Pancreas (tissue), 10 donors: ENCODE results near the gene PSMB3. TPM values are rescaled to one million over a fixed set of nuclear protein-coding genes. Genes with fewer than 3 reads are reported as not detected.
"Not testable (repeated sequence)": the region's sequence is repeated elsewhere in the genome, so short reads cannot be mapped to it uniquely, and the experiment has no call there.

Source experiments
- ATAC-seq, 4 donors: fragments of 200-7000 bp; cut with Tn5 transposase; one replicate each; pipeline versions ENCODE4 v1.8.0 to v1.9.1; 2020; ENCODE audit warnings: mild to moderate bottlenecking in 4 of 4, moderate library complexity in 4 of 4
- DNase-seq, 6 donors: peaks; one replicate each; pipeline ENCODE4 v3.0.0-alpha.2; 2020
- FAIRE-seq: peaks from 2 replicates; lab custom pipeline; 2012; peaks lifted over from hg19 to GRCh38; lab: Jason Lieb, UNC
- H3K27ac ChIP-seq, 4 donors: fragments of 200-600 bp; sonication (generic); 1 replicate in 3 of 4; 2 replicates in 1 of 4; pipeline versions ENCODE4 v1.5.0 to v1.8.0; 2020
- H3K27me3 ChIP-seq, 4 donors: fragments of 200-600 bp; one replicate each; pipeline ENCODE4 v1.8.0; 2021
- H3K36me3 ChIP-seq, 3 donors: fragments of 200-600 bp; sonication (generic) in 1 of 3; one replicate each; pipeline versions ENCODE4 v1.5.0 to v1.8.0; 2020 to 2021
- H3K4me1 ChIP-seq, 3 donors: fragments of 200-600 bp; one replicate each; pipeline ENCODE4 v1.8.0; 2021
- H3K4me3 ChIP-seq, 4 donors: fragments of 200-600 bp; sonication (generic) in 2 of 4; one replicate each; pipeline versions ENCODE4 v1.5.0 to v1.8.0; 2020 to 2021
- H3K9me3 ChIP-seq, 4 donors: fragments of 200-600 bp; one replicate each; pipeline ENCODE4 v1.8.0; 2021
- CTCF ChIP-seq, 4 donors: fragments of 200-600 bp; sonication (generic) in 3 of 4; IDR thresholded peaks; one replicate each; pipeline versions ENCODE4 v1.5.0 to v1.8.0; 2021; ENCODE audit warnings: antibody characterized with exemption in 4 of 4
- WGBS, 2 donors: extraction: QIAGEN DNeasy Blood & Tissue Kit; methylation state at CpG; one replicate each; pipeline ENCODE4 v1.1.7; 2013; 5-methylcytosine and 5-hydroxymethylcytosine counted together
- intact Hi-C, 3 donors: fragments of 100-400 bp; cut with DNase I; formaldehyde crosslinking; loops; one replicate each; pipeline versions ENCODE4 v1.11.1 to v1.14.2; 2022
- polyA plus RNA-seq, 2 donors: library from polyadenylated mRNA; stranded (reverse); fragments of 200-250 nt; gene quantifications; one replicate each; pipeline ENCODE4 v1.2.3, GENCODE V29; 2013
- total RNA-seq, 6 donors: library from RNA; stranded (reverse); fragmentation: NEBNext Ultra II Directional in 4 of 6; extraction: Animal tissue kit (Norgen Biotek cat#: 25700) in 4 of 6; gene quantifications; one replicate each; pipeline versions ENCODE4 v1.2.1 to v1.2.4, GENCODE V29; 2021 to 2023
- donor health status: healthy with polysubstance abuse.
- donor health status: DM: no; HTN: no; CAD: no; lungs with moderate emphysema.
- donor health status: DM: no; HTN: no; CAD: no.
- donor health status: control.
- donor health status: control.
- donor health status: Bipolar disorder and iron deficiency.
- donor health status: DM: yes; HTN: yes; CAD: no.
- donor health status: DM: no; HTN: no; CAD: no.
- donor health status: DM: no; HTN: no; CAD: no.
- donor health status: DM: yes; HTN: yes; CAD: no.

The PSMB3 gene
- total and polyA plus RNA-seq, 8 donors = 27.7 to 107 (median 62.7) TPM

GRCh38 chr17:38789185-38789584 is 36.6 kb downstream of the PSMB3 start:
- no peaks in the 10 kb centered on the region for H3K9me3 ChIP-seq
- TF ChIP-seq CTCF (IDR thresholded peaks at IDR 0.05) = no peak
- no peaks in the 10 kb centered on the region for H3K4me1 ChIP-seq
- intact Hi-C loops = no loop called here
- H3K27me3 ChIP-seq = no peaks in the 10 kb centered on the region
- FAIRE-seq (no peak), DNase-seq (no peak), ATAC-seq (no peak)
- 7 to 14% methylated on average over 1 of the region's 1 CpG for WGBS, 2 donors
- no peak overlapping the region for H3K4me3 ChIP-seq
- H3K27ac ChIP-seq = no peak overlapping the region
- H3K36me3 ChIP-seq = peaks cover 0 to 21% (median 14%) of the 10 kb centered on the region in 3 donors

GRCh38 chr17:38790148-38790707 is 37.7 kb downstream of the PSMB3 start:
- H3K27ac ChIP-seq, FAIRE-seq, H3K4me3 ChIP-seq, H3K27me3 ChIP-seq, DNase-seq, ATAC-seq, H3K9me3 ChIP-seq, intact Hi-C loops, H3K4me1 ChIP-seq: not testable (repeated sequence)
- peaks cover 0 to 15% (median 8%) of the 10 kb centered on the region in 3 donors for H3K36me3 ChIP-seq
- 79 to 83% methylated on average over 13 of the region's 13 CpGs for WGBS, 2 donors

- Histone ChIP-seq H3K4me1 (peaks cover 0 to under 1% (median 0%) of the 10 kb centered on the region in 3 donors), H3K4me3 (no peak overlapping the region), H3K9me3 (no peaks in the 10 kb centered on the region), H3K36me3 (peaks cover 0 to 6% (median 0%) of the 10 kb centered on the region in 3 donors), H3K27me3 (no peaks in the 10 kb centered on the region), H3K27ac (no peak overlapping the region)
- intact Hi-C loops = no loop called here
- DNase-seq = no peak
- TF ChIP-seq CTCF (IDR thresholded peaks at IDR 0.05) = no peak
- FAIRE-seq = no peak
- ATAC-seq = no peak
- 95 to 96% methylated on average over 5 of the region's 5 CpGs for WGBS, 2 donors
These were observed 38.6 kb downstream of the PSMB3 start for GRCh38 chr17:38791162-38791561.

GRCh38 chr17:38794221-38794620 is 41.7 kb downstream of the PSMB3 start:
- H3K27me3 ChIP-seq = no peaks in the 10 kb centered on the region
- H3K27ac ChIP-seq = no peak overlapping the region
- H3K9me3 ChIP-seq = no peaks in the 10 kb centered on the region
- peaks cover 6 to 24% (median 16%) of the 10 kb centered on the region in 3 donors for H3K4me1 ChIP-seq
- DNase-seq (no peak), FAIRE-seq (no peak), ATAC-seq (no peak)
- no peak overlapping the region for H3K4me3 ChIP-seq
- H3K36me3 ChIP-seq = no peaks in the 10 kb centered on the region
- 90 to 95% methylated on average over 5 of the region's 5 CpGs for WGBS, 2 donors
- TF ChIP-seq CTCF (IDR thresholded peaks at IDR 0.05) = no peak
- intact Hi-C loops = no loop called here

GRCh38 chr17:38796451-38797157 is 44.1 kb downstream of the PSMB3 start:
- TF ChIP-seq CTCF (IDR thresholded peaks at IDR 0.05) = no peak
- peaks cover 6 to 29% (median 16%) of the 10 kb centered on the region in 3 donors for H3K4me1 ChIP-seq
- intact Hi-C loops = no loop called here
- no peak overlapping the region for H3K27ac ChIP-seq
- DNase-seq (no peak), ATAC-seq (no peak), FAIRE-seq (no peak)
- no peak overlapping the region for H3K4me3 ChIP-seq
- no peaks in the 10 kb centered on the region for H3K27me3 ChIP-seq
- WGBS, 2 donors = 49 to 55% methylated on average over 5 of the region's 5 CpGs
- H3K9me3 ChIP-seq = no peaks in the 10 kb centered on the region
- H3K36me3 ChIP-seq = peaks cover 0 to 2% (median 0%) of the 10 kb centered on the region in 3 donors
